ENCODE data around the gene MLST8.
"Not testable (repeated sequence)": the region's sequence is repeated elsewhere in the genome, so short reads cannot be mapped to it uniquely, and the experiment has no call there.

MLST8 gene

DNA sequence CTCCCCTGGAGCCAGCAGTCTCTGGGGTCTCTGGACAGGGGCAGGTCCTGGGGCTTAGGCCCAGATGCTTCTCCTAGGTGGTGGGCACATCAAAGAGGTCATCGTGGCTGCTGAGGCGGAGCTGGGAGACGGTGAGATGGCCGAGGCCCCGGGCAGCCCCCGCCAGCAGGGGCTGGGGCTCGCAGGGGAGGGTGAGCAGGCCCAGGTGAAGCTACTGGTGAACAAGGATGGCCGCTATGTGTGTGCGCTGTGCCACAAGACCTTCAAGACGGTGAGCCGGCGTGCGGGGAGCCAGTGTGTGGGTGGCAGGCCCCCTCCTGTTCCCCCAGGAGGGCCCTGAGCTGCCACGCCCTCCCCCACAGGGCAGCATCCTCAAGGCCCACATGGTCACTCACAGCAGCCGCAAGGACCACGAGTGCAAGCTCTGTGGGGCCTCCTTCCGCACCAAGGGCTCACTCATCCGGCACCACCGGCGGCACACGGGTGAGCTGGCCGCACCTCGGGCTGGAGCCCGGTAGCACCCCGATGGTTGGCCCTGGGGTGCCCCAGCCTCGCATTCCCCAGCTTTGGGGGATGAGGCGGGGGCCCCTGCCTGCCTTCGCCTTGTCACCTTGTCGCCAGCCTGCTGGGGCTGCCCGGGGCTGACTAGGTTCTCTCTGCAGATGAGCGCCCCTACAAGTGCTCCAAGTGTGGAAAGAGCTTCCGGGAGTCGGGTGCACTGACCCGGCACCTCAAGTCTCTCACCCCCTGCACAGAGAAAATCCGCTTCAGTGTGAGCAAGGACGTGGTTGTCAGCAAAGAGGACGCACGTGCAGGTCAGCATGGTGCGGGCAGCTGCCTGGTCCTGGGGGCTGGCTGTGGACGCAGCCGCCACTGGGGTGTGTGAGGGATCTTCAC, 27.1 kb downstream of the MLST8 start:
- DNase-seq = no peak

- DNase-seq = no peak
Observed at GRCh38 chr16:2233046-2233775, 28.0 kb downstream of the MLST8 start.

DNA sequence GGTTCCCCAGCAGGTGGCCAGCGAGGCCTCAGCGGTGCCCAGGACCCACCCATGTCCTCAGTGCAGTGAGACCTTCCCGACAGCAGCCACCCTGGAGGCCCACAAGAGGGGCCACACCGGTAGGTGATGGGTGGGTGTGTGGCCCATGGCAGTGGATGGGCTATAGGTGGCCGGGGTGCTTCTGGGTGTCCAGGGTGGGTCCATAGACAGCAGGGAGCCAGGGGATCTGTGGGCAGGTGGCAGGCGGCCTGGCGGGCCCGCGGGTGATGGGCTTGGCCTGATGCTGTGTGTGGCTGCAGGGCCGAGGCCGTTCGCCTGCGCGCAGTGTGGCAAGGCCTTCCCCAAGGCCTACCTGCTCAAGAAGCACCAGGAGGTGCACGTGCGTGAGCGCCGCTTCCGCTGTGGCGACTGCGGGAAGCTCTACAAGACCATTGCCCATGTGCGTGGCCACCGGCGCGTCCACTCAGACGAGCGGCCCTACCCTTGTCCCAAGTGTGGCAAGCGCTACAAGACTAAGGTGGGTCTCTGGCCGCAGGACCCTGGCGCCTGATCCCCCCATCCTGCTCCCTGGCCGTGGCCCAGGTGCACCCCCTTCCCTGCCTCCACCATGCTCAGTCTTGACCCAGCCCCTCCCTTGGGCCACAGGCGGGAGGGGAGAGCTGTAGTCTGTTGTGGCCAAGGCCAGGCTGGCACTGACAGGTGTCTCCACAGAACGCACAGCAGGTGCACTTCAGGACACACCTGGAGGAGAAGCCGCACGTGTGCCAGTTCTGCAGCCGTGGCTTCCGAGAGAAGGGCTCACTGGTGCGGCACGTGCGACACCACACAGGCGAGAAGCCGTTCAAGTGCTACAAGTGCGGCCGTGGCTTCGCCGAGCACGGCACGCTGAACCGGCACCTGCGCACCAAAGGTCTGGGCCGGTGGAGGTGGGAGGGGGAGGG, 28.9 kb downstream of the MLST8 start:
- DNase-seq = no peak

- DNase-seq = no peak
Observed at GRCh38 chr16:2234813-2235170, 29.5 kb downstream of the MLST8 start.

- DNase-seq = no peak
Observed at GRCh38 chr16:2235234-2235651, 30.0 kb downstream of the MLST8 start.

DNA sequence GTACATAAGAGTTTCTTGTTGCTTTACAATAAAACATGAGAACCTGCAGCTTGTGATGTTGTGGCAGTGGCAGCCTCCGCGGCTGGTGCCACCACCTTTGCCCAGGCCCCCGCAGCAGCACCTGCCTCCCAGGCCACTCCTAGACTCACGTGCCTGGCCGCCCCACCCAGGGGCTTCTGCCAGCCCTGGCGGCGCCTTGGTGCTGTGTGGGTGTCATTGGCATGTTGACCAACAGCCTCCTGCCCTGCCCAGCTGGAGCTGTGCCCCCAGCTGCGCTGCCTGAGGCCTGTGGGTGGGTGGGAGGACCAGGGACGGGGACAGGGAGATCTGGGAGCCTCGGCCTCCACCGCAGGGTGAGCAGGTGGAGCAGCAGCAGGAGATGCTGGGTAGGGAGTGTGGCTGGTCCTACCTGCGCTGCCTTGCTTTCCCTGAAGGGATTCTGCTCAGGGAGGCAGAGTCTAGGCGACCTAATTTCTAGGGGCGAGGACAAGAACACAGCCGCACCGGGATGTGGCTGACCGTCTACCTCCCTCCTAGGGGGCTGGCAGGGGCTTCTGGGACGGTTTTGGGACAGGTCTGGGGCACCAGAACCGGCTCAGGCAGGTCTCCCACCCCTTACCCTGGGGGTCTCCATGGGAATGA, 30.6 kb downstream of the MLST8 start:
- DNase-seq = no peak

- no peak for DNase-seq
Observed at GRCh38 chr16:2236337-2237101, 31.3 kb downstream of the MLST8 start, which contains the start of gene DNASE1L2. Gene DNASE1L2, plus strand, starts transcription at chr16:2236444. Its CDS starts 373 bp downstream, at chr16:2236817.

- DNase-seq = no peak
Observed at GRCh38 chr16:2237102-2237482, 31.8 kb downstream of the MLST8 start.

DNA sequence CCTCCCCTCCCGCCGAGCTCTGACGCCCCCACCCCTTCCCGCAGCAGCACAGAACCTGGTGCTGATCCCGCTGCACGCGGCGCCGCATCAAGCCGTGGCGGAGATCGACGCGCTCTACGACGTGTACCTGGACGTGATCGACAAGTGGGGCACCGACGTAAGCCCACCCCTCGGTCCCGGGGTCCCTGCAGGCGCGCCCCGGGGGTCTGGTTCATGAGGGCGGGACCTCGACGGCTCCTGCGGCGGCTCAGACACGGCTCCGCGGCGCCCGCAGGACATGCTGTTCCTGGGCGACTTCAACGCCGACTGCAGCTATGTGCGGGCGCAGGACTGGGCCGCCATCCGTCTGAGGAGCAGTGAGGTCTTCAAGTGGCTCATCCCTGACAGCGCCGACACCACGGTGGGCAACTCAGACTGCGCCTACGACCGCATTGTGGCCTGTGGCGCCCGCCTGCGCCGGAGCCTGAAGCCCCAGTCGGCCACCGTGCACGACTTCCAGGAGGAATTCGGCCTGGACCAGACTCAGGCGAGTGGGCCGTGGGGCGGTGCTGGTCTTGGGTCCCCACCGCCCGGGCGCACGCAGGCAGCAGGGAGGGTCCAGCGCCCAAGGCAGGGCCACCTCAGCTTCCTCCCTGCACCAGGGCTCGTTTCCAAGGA, 32.4 kb downstream of the MLST8 start:
- DNase-seq = no peak

DNA sequence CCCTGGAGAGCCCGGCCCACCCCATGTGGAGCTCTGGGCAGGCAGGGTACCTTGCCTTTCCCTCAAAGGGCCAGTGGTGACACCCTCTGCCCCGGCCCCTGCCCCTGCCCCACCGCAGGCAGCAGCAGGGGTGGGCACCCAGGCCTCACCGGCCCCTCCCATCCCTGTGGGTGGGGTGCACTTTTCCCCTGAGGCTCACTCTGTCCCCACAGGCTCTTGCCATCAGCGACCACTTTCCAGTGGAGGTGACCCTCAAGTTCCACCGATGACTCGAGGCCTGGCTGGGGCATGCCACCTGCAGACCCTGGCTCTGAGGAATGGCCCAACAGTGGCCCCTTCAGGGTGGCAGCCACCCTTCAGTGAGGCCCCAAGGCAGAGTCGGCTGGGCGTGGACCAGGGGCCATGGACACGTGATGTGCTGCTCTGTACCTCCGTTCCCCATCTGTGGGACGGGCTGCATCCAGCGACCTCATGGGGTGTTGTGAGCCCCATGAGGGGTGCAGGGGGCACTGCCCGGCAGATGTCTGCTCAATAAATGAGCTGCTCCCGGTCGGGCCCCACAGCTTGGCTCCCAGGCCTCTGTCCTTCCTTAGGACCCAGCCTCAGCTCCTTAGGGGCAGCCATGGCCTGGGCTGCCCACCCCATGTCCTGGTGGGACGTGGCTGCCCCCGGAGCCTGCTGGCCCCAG, 33.0 kb downstream of the MLST8 start:
- DNase-seq = no peak

- no peak for DNase-seq
Observed at GRCh38 chr16:2238838-2239675, 33.8 kb downstream of the MLST8 start.

- DNase-seq = not testable (repeated sequence)
Observed at GRCh38 chr16:2240331-2240730, 35.1 kb downstream of the MLST8 start.

DNA sequence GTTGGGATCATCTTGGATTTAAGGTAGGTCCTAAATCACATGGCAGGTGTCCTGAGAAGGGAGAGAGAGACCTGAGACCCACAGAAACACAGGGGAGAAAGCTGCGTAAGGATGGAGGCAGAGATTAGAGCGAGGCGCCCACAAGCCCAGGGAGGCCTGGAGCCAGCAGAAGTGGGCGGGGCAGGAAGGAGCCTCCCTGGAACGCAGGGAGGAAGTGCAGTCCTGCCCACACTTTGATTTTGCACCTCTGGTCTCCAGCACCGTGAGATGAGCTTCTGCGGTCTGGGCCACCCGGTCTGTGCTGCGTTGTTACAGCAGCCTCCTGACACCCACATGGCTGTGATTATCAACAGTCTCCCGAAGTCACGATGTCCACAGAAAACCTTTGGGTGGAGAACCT, 37.3 kb downstream of the MLST8 start:
- no peak for DNase-seq

DNA sequence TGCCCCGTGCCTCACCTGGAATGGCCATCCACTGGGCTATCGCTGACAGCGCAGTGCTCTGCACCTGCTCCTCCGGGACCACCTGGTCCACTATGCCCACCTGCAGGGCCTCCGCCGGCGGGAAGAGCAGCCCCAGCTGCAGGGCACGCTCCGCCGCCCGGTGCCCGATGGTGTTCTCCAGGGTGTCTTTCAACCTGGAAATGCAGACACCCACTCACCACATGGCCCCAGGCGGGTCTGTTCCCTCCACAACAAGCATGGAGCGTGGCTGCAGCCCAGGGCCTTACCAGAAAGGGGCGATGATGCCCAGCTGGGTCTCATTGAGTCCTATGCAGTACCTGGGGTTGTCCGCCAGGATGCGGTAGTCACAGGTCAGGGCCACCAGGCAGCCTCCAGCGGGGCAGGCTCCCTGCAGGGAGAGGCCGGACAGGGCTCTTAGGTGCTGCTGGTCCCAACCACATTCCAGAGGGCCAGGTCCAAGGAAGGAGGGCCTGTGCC, 37.8 kb downstream of the MLST8 start:
- DNase-seq = no peak

DNA sequence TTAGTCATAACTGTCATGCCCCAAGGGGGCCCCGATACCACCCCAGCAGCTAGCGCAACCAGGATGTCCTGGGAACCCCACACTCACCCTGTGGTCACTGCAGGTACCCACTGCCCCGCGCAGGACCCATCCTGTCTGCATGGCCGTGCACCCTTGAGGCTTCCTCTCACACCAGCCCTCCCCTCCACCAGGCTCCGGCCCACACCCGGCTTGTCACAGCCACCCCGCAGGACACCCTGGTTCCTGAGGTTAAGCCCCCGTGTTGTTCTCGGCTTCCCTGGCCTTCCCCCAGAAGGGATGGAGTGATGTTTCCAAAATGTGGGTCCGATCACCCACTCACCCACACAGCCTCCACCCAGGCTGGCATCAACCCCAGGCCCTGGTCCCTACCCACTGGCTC, 38.5 kb downstream of the MLST8 start:
- no peak for DNase-seq

GRCh38 chr16:2244301-2244700, 39.0 kb downstream of the MLST8 start:
- no peak for DNase-seq

DNA sequence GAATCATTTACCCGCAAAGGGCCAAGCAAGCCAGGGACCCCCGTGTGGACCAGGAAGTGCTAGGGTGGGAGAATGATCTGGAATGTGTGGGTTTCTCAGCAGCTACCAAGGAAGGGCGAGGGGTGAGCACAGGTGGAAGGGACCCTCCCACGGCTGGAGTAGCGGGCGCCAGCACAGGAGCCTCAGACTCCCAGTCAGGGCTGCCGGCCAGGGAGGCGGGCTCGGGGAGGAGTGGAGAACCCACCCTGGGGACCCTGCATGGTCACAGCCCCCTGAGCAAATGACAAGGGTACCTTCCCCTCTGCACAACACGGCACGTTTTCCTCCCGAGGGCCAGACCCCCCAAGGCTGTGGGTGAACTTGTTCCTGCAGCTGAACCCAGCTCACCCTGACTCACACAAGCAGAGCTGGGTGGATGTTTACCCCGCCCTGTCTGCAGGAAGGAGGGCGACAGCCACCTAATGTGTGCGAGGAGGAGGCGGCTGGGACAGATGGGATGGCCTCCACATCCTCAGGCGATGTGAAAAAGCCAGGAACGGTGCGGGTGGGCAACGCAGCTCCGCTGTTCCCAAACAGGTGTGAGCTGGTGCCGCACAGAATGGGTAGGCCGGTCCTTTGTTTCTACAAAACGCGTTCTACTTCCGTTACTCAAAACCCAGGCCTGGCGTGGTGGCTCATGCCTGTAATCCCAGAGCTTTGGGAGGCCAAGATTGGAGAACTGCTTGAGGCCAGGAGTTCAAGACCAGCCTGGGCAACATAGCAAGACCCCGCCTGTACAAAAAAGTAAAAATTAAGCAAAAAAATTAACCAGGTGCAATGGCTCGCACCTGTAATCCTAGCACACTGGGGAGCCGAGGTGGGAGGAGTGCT, 39.9 kb downstream of the MLST8 start:
- no peak for DNase-seq

DNA sequence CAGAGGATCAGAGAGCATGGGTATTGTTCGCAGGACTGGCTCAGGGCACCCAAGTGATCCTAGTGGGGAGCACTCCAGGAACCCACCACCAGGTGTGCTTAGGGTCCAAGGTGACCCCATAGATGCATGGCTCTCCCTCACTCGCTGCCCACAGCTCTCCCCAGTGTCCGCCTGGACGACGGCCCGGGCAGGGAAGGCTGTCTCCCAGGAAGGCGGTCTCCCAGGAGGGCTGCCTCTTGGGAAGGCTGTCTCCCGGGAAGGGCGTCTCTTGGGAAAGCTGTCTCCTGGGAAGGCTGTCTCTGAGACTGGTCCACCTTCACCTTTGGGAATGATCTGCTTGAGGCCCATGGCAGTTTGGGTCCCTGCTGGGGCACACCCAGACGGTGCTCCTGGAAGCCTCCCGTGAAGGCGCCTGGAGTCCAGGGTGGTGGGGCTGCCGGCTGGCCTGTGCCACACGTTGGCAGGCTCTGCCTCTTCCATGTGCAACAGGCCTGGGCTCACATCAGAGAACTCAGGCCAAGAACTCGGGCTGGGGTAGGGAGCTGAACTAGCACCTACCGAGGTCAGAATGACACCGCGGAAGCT, 41.1 kb downstream of the MLST8 start:
- no peak for DNase-seq
